ENCODE results near the gene MBNL2. TPM values are rescaled to one million over a fixed set of nuclear protein-coding genes. Genes with fewer than 3 reads are reported as not detected.
A peak's percentile ranks its signal among the peaks of the same experiment; 100 is the strongest.

Gene MBNL2
- total and polyA plus RNA-seq, 2 donors from 2014 or later = 18.8 to 70.5 TPM

DNA sequence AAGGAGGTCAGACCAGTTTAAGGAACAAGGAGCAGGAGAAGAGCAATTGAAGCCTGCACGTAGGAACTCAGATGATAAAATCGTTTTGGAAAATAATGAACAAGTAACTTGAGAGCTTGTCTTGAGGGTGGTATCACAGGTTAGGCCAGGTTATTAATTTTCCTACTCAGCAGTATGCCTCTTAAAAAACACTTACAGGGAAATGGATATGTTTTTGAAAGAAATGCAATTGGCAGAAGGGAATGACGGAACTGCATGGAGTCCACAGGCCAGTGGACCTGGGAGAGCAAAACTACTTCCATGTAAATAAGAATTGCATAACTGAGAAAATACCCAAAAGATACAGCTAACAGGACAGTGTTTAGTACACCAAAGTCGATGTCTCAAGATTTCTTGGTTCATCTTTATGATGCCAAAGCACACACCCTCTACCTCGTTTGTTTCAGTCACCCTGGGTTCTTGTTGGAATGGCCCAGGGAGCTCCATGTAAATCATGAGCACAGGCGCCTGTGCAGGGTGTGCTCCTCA lies 35.2 kb downstream of the MBNL2 start:
- TF ChIP-seq, protein P1, sequence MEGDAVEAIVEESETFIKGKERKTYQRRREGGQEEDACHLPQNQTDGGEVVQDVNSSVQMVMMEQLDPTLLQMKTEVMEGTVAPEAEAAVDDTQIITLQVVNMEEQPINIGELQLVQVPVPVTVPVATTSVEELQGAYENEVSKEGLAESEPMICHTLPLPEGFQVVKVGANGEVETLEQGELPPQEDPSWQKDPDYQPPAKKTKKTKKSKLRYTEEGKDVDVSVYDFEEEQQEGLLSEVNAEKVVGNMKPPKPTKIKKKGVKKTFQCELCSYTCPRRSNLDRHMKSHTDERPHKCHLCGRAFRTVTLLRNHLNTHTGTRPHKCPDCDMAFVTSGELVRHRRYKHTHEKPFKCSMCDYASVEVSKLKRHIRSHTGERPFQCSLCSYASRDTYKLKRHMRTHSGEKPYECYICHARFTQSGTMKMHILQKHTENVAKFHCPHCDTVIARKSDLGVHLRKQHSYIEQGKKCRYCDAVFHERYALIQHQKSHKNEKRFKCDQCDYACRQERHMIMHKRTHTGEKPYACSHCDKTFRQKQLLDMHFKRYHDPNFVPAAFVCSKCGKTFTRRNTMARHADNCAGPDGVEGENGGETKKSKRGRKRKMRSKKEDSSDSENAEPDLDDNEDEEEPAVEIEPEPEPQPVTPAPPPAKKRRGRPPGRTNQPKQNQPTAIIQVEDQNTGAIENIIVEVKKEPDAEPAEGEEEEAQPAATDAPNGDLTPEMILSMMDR (IDR thresholded peaks at IDR 0.05; ENCODE audit: borderline replicate concordance, extremely low read depth, insufficient read depth) = no peak
- Histone ChIP-seq H3K9me3 (ENCODE audit: control insufficient read depth in 2 of 3, insufficient read depth in 1 of 3, low read length in 3 of 3) (no peaks in the 10 kb centered on the region), H3K36me3 (ENCODE audit: control insufficient read depth in 2 of 3, insufficient read depth in 3 of 3, low read length in 3 of 3) (no peaks in the 10 kb centered on the region), H3K27me3 (ENCODE audit: control insufficient read depth, insufficient read depth, low read length) (no peaks in the 10 kb centered on the region), H3K4me3 (ENCODE audit: low read length in 3 of 3) (no peak overlapping the region), H3K27ac (ENCODE audit: low read depth in 2 of 2, low read length in 2 of 2) (peak overlapping the region; percentile 7 to 79), H3K9ac (ENCODE audit: low read length in 3 of 3) (no peak overlapping the region), H3K4me1 (ENCODE audit: control insufficient read depth in 2 of 3, insufficient read depth in 2 of 3, low read depth in 1 of 3, low read length in 3 of 3) (peaks cover 2 to 32% (median 29%) of the 10 kb centered on the region in 3 donors)
- DNase-seq (no peak), FAIRE-seq (no peak)
- intact Hi-C loops (cut with DNase I) = no loop called here

DNA sequence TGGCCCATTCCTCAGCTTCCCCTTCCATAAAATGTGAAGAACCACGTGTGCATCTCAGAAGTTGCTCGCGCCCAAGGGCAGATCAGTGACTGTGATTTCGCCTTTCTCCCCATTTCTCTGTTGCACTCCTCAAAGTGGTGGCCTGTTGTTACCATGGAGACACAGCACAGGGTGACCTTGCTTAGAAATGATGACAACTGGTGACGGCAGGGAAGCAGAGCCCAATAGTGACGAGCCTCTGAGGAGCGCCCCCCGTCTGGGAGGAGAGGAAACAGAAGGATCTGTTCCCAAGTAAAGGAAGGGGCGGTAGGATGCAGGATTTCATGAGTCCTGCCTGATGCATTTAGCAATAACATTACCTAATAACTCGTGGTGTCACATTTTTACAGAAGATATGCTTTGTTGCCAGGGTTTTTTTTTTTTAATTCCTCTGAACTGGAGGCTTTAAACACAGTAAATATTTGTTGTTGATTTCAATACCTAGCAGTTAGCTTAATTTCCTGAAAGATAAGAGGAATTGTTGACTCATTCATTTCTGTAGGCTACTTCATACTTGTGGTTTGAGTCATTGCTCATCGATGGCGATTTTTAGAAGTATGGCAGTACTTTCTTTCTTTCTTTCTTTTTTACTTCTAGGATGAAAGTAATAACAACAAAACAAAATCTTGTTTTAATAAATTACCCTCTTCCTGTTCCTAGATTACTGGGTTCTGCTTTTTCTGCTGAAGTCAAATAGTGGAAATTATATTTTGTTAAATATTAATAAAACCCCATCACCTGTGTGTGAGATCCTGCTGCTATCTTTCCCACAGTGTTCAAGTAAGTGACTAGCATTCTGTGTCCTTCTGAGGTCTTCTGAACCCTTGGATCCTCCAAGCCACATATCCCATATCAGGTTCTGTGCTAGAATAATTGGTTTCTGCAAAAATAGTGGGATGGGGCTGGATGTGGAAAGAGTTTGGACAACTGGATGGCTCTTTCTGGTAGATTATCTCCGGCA lies 36.0 kb downstream of the MBNL2 start:
- Histone ChIP-seq H3K27ac (ENCODE audit: low read depth in 2 of 2, low read length in 2 of 2) (peak overlapping the region; percentile 26 to 79), H3K27me3 (ENCODE audit: control insufficient read depth, insufficient read depth, low read length) (no peaks in the 10 kb centered on the region), H3K9ac (ENCODE audit: low read length in 3 of 3) (no peak overlapping the region), H3K9me3 (ENCODE audit: control insufficient read depth in 2 of 3, insufficient read depth in 1 of 3, low read length in 3 of 3) (no peaks in the 10 kb centered on the region), H3K36me3 (ENCODE audit: control insufficient read depth in 2 of 3, insufficient read depth in 3 of 3, low read length in 3 of 3) (no peaks in the 10 kb centered on the region), H3K4me1 (ENCODE audit: control insufficient read depth in 2 of 3, insufficient read depth in 2 of 3, low read depth in 1 of 3, low read length in 3 of 3) (peaks cover 2 to 32% (median 29%) of the 10 kb centered on the region in 3 donors), H3K4me3 (ENCODE audit: low read length in 3 of 3) (no peak overlapping the region)
- peak in 2 of 5 donors; percentile 49 to 89 for DNase-seq
- TF ChIP-seq, protein P1 (IDR thresholded peaks at IDR 0.05; ENCODE audit: borderline replicate concordance, extremely low read depth, insufficient read depth) = no peak
- peak; percentile 62 for FAIRE-seq
- intact Hi-C loops (cut with DNase I) = no loop called here

DNA sequence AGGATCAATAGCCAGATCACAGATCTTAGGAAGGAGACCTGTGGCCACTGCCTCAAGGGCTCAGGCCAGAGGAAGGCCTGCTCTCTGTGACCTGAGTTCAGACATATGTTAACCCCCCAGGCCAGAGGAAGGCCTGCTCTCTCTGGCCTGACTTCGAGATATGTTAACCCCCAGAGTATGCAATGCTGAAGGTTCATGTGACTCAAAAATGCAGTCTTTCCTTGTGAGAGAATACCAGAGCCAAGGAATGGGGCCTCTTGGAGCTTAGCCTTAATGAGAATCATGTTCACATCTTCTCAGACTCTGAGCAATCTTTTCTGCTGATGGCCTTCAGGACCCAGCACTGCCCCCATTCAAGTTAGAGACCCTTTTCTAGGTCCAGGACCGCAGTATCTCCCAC lies 36.7 kb downstream of the MBNL2 start:
- FAIRE-seq = no peak
- no peak overlapping the region for H3K4me3 ChIP-seq (ENCODE audit: low read length in 3 of 3)
- H3K27ac ChIP-seq (ENCODE audit: low read depth in 2 of 2, low read length in 2 of 2) = peak overlapping the region; percentile 26 to 79
- TF ChIP-seq, protein P1 (IDR thresholded peaks at IDR 0.05; ENCODE audit: borderline replicate concordance, extremely low read depth, insufficient read depth) = no peak
- no peaks in the 10 kb centered on the region for H3K36me3 ChIP-seq (ENCODE audit: control insufficient read depth in 2 of 3, insufficient read depth in 3 of 3, low read length in 3 of 3)
- H3K9ac ChIP-seq (ENCODE audit: low read length in 3 of 3) = no peak overlapping the region
- no peaks in the 10 kb centered on the region for H3K27me3 ChIP-seq (ENCODE audit: control insufficient read depth, insufficient read depth, low read length)
- DNase-seq = no peak
- H3K4me1 ChIP-seq (ENCODE audit: control insufficient read depth in 2 of 3, insufficient read depth in 2 of 3, low read depth in 1 of 3, low read length in 3 of 3) = peaks cover 2 to 32% (median 29%) of the 10 kb centered on the region in 3 donors
- intact Hi-C loops (cut with DNase I) = no loop called here
- no peaks in the 10 kb centered on the region for H3K9me3 ChIP-seq (ENCODE audit: control insufficient read depth in 2 of 3, insufficient read depth in 1 of 3, low read length in 3 of 3)

Data from kidney (tissue), 14 donors.